H1 (cell line): ENCODE measurements around the gene CNTROB. TPM values are rescaled to one million over a fixed set of nuclear protein-coding genes. Genes with fewer than 3 reads are reported as not detected.

Experiments
- BACH1 ChIP-seq: IDR thresholded peaks from 2 replicates; pipeline ENCODE4 v1.6.1; 2012; ENCODE audit warnings: low read length, improper control_type of control experiment
- CREB1 ChIP-seq: IDR thresholded peaks from 2 replicates; pipeline ENCODE4 v1.6.1; 2012; ENCODE audit warnings: inconsistent platforms
- JUND ChIP-seq: IDR thresholded peaks from 2 replicates; pipeline ENCODE4 v1.6.1; 2011; ENCODE audit warnings: mild to moderate bottlenecking, improper control_type of control experiment, low read length
- ZNF274 ChIP-seq: IDR thresholded peaks from 2 replicates; pipeline ENCODE4 v1.7.0; 2012; ENCODE audit warnings: low read length, borderline replicate concordance; ENCODE audit errors: extremely low read depth
- polyA plus RNA-seq, 7 experiments: library from polyadenylated mRNA; depleted of rRNA in 3 of 7; stranded (reverse) in 5 of 7; unstranded in 2 of 7; fragments of >200 nt in 5 of 7; fragments of 200-250 nt in 2 of 7; gene quantifications; 1 replicate in 5 of 7; 2 replicates in 1 of 7; 4 replicates in 1 of 7; pipeline versions ENCODE4 v1.2.1 to v1.2.3, GENCODE V29; 2011 to 2013; ENCODE audit warnings: missing spikeins in 2 of 7, mixed read lengths in 2 of 7
- total RNA-seq: library from RNA; stranded (reverse); fragmentation: NEBNext Ultra II Directional; extraction: Animal tissue kit (Norgen Biotek cat#: 25700); gene quantifications from 2 replicates; pipeline ENCODE4 v1.2.1, GENCODE V29; 2021

CNTROB gene
- total and polyA plus RNA-seq, 2 of the 8 experiments (the other 6 are each of a cell fraction or from before 2014, with no cell fraction given): 20.5 to 31.9 TPM

DNA sequence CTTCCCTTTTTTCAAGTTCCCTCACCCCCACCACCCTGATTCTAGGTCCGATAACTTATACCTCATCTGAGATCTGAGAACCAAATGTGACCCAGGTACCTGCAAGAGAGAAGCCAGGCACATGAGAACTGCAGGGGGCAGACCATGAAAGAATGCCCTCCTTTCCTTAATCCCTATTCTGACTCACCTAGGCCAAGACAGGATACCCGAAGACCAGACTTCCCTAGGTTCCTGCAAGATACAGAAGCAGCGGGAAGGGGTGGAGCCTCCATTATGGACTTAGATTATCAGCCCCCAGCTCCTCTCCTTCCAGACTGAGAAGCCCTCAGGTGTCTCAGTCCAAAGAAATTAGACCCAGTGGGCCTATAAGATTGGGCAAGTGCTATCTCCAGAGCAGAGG lies 4.4 kb upstream of the CNTROB start (continued):
- no peak for TF ChIP-seq ZNF274
- TF ChIP-seq CREB1: no peak
- no peak for TF ChIP-seq JUND
- TF ChIP-seq BACH1: no peak
